OCI-LY7 (cell line): ENCODE data around the gene LPP. TPM values are rescaled to one million over a fixed set of nuclear protein-coding genes. Genes with fewer than 3 reads are reported as not detected.
A peak's percentile ranks its signal among the peaks of the same experiment; 100 is the strongest.

Experiments
- BruUV-seq: library from RNA; stranded (reverse); fragments of 400-500 nt; replicated peaks from 2 replicates; lab custom pipeline; 2021; lab: Mats Ljungman, UMichigan
- CTCF ChIA-PET: fragments of 300-600 bp; sonication (Branson Sonifier 250); formaldehyde crosslinking; loops from one replicate; lab custom pipeline; 2022; ENCODE audit warnings: antibody characterized with exemption; ENCODE audit not compliant: unreplicated experiment; lab: Charles Lee
- POLR2A ChIA-PET: fragments of 300-600 bp; sonication (Branson Sonifier 250); formaldehyde crosslinking; loops from one replicate; lab custom pipeline; 2022; ENCODE audit warnings: antibody characterized with exemption; lab: Charles Lee
- DNase-seq: peaks from one replicate; pipeline ENCODE4 v3.0.0-alpha.2; 2015; ENCODE audit warnings: low spot score
- H2AFZ ChIP-seq: fragments of 200-600 bp; sonication (generic), shearing (Covaris generic); 2 replicates; pipeline ENCODE4 v1.6.1; 2014; ENCODE audit warnings: mild to moderate bottlenecking, antibody characterized with exemption, low read length, moderate library complexity
- H3K27ac ChIP-seq: fragments of 200-600 bp; sonication (generic); 2 replicates; pipeline ENCODE4 v1.5.1; 2014; ENCODE audit warnings: mixed run types, low read depth, mild to moderate bottlenecking, moderate library complexity, low read length, inconsistent platforms; ENCODE audit not compliant: poor library complexity, severe bottlenecking
- H3K36me3 ChIP-seq: fragments of 200-600 bp; sonication (generic); 2 replicates; pipeline ENCODE4 v1.6.1; 2014; ENCODE audit warnings: mild to moderate bottlenecking, antibody characterized with exemption, low read length, moderate library complexity, mixed read lengths; ENCODE audit not compliant: insufficient read depth
- H3K4me1 ChIP-seq: fragments of 200-600 bp; sonication (generic); 2 replicates; pipeline ENCODE4 v1.5.1; 2014; ENCODE audit warnings: mild to moderate bottlenecking, low read length; ENCODE audit not compliant: insufficient read depth, poor library complexity, severe bottlenecking
- H3K4me2 ChIP-seq: fragments of 200-600 bp; sonication (generic); 2 replicates; pipeline ENCODE4 v1.6.1; 2014; ENCODE audit warnings: mild to moderate bottlenecking, low read length
- H3K4me3 ChIP-seq: fragments of 200-600 bp; sonication (generic); 2 replicates; pipeline ENCODE4 v1.5.1; 2014; ENCODE audit warnings: mild to moderate bottlenecking, low read depth, low read length; ENCODE audit not compliant: poor library complexity, severe bottlenecking
- H3K79me2 ChIP-seq: fragments of 200-600 bp; sonication (generic); 2 replicates; pipeline ENCODE4 v1.6.1; 2016; ENCODE audit warnings: low read depth, mild to moderate bottlenecking, low read length, moderate library complexity, mixed read lengths; ENCODE audit not compliant: insufficient read depth
- H3K9me2 ChIP-seq: fragments of 200-600 bp; sonication (generic); 2 replicates; pipeline ENCODE4 v1.6.1; 2016; ENCODE audit warnings: mild to moderate bottlenecking, low read length, mixed read lengths; ENCODE audit not compliant: insufficient read depth
- H3K9me3 ChIP-seq: fragments of 200-600 bp; sonication (generic); 2 replicates; pipeline ENCODE4 v1.6.1; 2014; ENCODE audit warnings: mild to moderate bottlenecking, mixed run types, low read length, mixed read lengths
- H4K20me1 ChIP-seq: fragments of 200-600 bp; sonication (generic); 2 replicates; pipeline ENCODE4 v1.6.1; 2014; ENCODE audit warnings: mild to moderate bottlenecking, antibody characterized with exemption, low read length, moderate library complexity, mixed read lengths; ENCODE audit not compliant: insufficient read depth
- EZH2phosphoT487 ChIP-seq: fragments of 200-600 bp; sonication (generic); IDR thresholded peaks from 2 replicates; pipeline ENCODE4 v1.6.1; 2018; ENCODE audit warnings: low read depth, borderline replicate concordance, mild to moderate bottlenecking, mixed run types, antibody characterized with exemption, low read length, moderate library complexity, mixed read lengths
- intact Hi-C: fragments of 100-400 bp; cut with micrococcal nuclease; formaldehyde crosslinking; loops from one replicate; pipeline ENCODE4 v1.10.0; 2022; ENCODE audit not compliant: unreplicated experiment
- total RNA-seq, 2 experiments: library from RNA; depleted of rRNA in 1 of 2; stranded (reverse); fragments of >200 nt in 1 of 2; shearing (Covaris generic) in 1 of 2; gene quantifications; 2 replicates each; pipeline ENCODE4 v1.2.3, GENCODE V29; 2014 to 2022
- TF ChIP-seq, protein P1 (sequence below): fragments of 200-600 bp; sonication (generic); conservative IDR thresholded peaks from 2 replicates; pipeline ENCODE4 v1.5.1; 2014; ENCODE audit warnings: mild to moderate bottlenecking, antibody characterized with exemption, low read length, moderate library complexity, mixed read lengths

Gene LPP
- total RNA-seq, 2 experiments from 2014 or later: 10.9 to 119 TPM

DNA sequence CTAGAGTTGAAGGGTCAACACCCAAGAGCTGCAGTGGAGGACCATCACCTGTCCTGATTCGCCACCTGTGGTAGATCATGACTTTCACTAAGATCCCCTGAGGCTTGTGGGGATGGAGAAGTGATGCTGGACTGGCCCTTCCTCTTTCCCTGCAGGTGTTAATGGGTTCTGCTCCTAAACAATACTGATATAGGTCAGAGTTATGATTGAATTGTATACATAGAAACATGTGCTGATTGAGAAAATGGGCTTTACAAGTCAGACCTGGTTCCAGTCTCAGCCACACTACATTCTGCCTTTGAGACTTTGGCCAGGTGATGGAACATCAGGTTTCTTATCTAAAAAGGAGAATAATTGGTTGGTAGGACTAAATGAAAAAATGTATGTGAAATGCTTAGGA lies 598.9 kb downstream of the LPP start:
- Histone ChIP-seq H3K4me2 (peak overlapping the region; percentile 77), H3K4me3 (peak overlapping the region; percentile 54), H3K9me3 (peaks cover 7% of the 10 kb centered on the region; the same call in 1 of the 2 replicates), H3K27ac (peak overlapping the region; percentile 89), H2AFZ (no peak overlapping the region), H3K36me3 (peaks cover 15% of the 10 kb centered on the region; the same call in 1 of the 2 replicates), H3K79me2 (no peaks in the 10 kb centered on the region), H3K9me2 (no peaks in the 10 kb centered on the region), H3K4me1 (peaks cover 68% of the 10 kb centered on the region), H4K20me1 (no peaks in the 10 kb centered on the region)
- intact Hi-C loops: loop anchor here (1.0 to 10.0 kb wide), 7 partner anchors 171 to 1012 kb away; no protein-coding TSS in a partner anchor
- peak; percentile 76 for DNase-seq
- no TSS peak for BruUV-seq
- TF ChIP-seq, protein P1, sequence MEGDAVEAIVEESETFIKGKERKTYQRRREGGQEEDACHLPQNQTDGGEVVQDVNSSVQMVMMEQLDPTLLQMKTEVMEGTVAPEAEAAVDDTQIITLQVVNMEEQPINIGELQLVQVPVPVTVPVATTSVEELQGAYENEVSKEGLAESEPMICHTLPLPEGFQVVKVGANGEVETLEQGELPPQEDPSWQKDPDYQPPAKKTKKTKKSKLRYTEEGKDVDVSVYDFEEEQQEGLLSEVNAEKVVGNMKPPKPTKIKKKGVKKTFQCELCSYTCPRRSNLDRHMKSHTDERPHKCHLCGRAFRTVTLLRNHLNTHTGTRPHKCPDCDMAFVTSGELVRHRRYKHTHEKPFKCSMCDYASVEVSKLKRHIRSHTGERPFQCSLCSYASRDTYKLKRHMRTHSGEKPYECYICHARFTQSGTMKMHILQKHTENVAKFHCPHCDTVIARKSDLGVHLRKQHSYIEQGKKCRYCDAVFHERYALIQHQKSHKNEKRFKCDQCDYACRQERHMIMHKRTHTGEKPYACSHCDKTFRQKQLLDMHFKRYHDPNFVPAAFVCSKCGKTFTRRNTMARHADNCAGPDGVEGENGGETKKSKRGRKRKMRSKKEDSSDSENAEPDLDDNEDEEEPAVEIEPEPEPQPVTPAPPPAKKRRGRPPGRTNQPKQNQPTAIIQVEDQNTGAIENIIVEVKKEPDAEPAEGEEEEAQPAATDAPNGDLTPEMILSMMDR: no peak
- TF ChIP-seq EZH2phosphoT487: no peak
- CTCF ChIA-PET: interaction anchor here (1.0 kb wide), 1 partner anchor 200 kb away, joined by 3 read pairs; no protein-coding TSS in a partner anchor
- POLR2A ChIA-PET: interaction anchor here (0.7 to 1.1 kb wide), 3 partner anchors 40 to 487 kb away, joined by 3 read pairs; no protein-coding TSS in a partner anchor

DNA sequence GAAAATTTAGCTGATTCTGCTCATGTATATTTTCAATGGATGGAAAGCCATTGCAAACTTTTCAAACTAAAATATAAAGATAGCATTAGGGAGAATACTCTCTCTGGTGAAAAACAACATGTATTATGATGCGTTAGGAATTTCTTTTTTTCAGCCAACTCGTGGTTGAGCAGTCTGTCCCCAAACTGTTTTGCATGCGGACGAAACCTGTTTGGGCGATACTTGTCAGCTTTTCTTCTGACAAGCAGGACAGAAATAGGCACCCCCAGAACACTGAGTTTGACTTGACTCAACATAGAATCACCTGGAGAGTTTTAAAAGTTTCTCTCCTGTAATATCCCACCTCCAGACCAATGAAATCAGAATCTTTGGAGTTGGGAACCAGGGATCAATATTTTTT lies 600.3 kb downstream of the LPP start:
- Histone ChIP-seq H3K4me1 (peaks cover 68% of the 10 kb centered on the region), H4K20me1 (no peaks in the 10 kb centered on the region), H3K36me3 (peaks cover 15% of the 10 kb centered on the region; the same call in 1 of the 2 replicates), H3K9me2 (no peaks in the 10 kb centered on the region), H3K79me2 (no peaks in the 10 kb centered on the region), H3K9me3 (peaks cover 7% of the 10 kb centered on the region; the same call in 1 of the 2 replicates), H3K27ac (peak overlapping the region; percentile 89), H2AFZ (peak overlapping the region; percentile 37; the same call in 1 of the 2 replicates), H3K4me3 (peak overlapping the region; percentile 54), H3K4me2 (peak overlapping the region; percentile 77)
- CTCF ChIA-PET: no interaction called here
- POLR2A ChIA-PET: interaction anchor here (0.7 to 1.1 kb wide), 9 partner anchors 42 to 1011 kb away, joined by 3 to 4 read pairs (median 3); no protein-coding TSS in a partner anchor
- no TSS peak for BruUV-seq
- TF ChIP-seq EZH2phosphoT487: no peak
- peak; percentile 55 for DNase-seq
- intact Hi-C loops: loop anchor here (1.0 to 10.0 kb wide), 5 partner anchors 172 to 809 kb away; no protein-coding TSS in a partner anchor

DNA sequence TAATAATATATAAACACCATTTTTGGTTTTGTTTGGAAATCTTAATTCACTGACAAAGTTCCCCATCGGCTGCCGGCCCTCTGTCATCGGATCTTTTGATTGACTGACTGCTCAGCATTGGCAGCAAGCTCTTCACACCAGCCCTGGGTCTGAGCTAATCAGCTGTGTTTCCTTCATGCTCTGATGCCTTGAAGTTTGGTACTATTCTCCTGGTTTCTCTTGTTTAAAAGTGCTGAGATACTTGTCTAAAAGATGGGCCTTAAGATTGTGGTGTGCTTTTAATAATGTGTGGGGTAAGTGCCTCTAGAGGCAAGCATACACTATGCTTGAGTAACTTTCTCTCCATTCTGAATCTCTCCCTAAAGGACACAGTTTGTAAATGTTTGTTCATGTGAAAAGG lies 602.3 kb downstream of the LPP start:
- peak; percentile 62 for DNase-seq
- H3K36me3 ChIP-seq: no peaks in the 10 kb centered on the region
- no peaks in the 10 kb centered on the region for H3K9me3 ChIP-seq
- peak overlapping the region; percentile 1 for H3K4me3 ChIP-seq
- BruUV-seq: no TSS peak
- H3K4me1 ChIP-seq: peaks cover 65% of the 10 kb centered on the region
- no peaks in the 10 kb centered on the region for H4K20me1 ChIP-seq
- H3K79me2 ChIP-seq: no peaks in the 10 kb centered on the region
- H3K27ac ChIP-seq: peak overlapping the region; percentile 89
- H2AFZ ChIP-seq: peak overlapping the region; percentile 37; the same call in 1 of the 2 replicates
- POLR2A ChIA-PET: interaction anchor here (0.6 to 1.5 kb wide), 11 partner anchors 12 to 791 kb away, joined by 3 to 6 read pairs (median 4); no protein-coding TSS in a partner anchor
- intact Hi-C loops: loop anchor here (10.0 kb wide), 1 partner anchor 811 kb away; no protein-coding TSS in a partner anchor
- peak overlapping the region; percentile 77 for H3K4me2 ChIP-seq
- CTCF ChIA-PET: no interaction called here
- no peak for TF ChIP-seq EZH2phosphoT487
- TF ChIP-seq, protein P1: no peak
- H3K9me2 ChIP-seq: no peaks in the 10 kb centered on the region
